NCI-H82 (cell line): ENCODE measurements around the gene ITM2C.

ENCODE experiments used
- DNase-seq: peaks from one replicate; lab custom pipeline; 2025; lab: John Stamatoyannopoulos, UW

ITM2C gene

GRCh38 chr2:230893338-230893737 is 28.6 kb downstream of the ITM2C start:
- DNase-seq, result no peak

GRCh38 chr2:230893841-230894781 is 29.4 kb downstream of the ITM2C start:
- DNase-seq, result no peak

GRCh38 chr2:230895536-230896345 is 31.0 kb downstream of the ITM2C start:
- no peak for DNase-seq

DNA sequence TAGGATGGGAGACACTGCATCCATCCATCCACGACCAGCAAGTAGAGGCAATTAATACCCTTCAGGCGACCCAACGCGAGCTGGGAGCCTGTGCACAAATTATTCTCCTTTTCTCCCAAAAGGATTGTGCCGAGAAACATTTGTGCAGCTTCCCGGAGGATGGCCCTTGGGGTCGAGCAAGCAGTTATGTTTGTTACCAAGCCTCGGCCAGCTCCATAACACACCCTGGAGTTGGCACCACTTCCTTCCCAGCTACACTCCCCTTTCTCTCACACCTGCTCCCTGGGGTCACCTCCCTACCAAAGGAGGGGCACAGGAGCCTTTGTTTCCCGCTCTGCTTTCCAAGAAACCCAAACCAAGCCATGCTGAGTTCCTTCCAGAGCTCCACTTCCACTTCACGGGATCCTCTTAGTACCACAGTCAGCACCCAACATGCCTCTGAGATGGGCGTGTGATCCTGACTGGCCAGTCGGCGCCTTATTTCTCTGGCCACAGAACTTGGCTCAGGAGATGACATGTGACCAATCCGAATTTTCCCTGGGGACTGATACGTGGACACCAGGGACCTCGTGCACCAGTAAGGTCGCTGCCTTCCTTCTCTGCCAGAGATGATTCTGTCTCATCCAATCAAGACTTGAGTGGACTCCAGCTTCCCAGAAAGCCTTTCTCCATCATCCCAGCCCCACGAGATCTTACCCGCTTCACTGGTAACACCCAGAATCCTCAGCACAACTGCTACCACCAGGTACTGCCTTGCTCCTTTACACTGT is 31.8 kb downstream of the ITM2C start:
- DNase-seq, result no peak

- DNase-seq, result no peak
These were observed 33.4 kb downstream of the ITM2C start for GRCh38 chr2:230898016-230898712.

- DNase-seq, result no peak
These were observed 34.0 kb downstream of the ITM2C start for GRCh38 chr2:230898713-230899091.

DNA sequence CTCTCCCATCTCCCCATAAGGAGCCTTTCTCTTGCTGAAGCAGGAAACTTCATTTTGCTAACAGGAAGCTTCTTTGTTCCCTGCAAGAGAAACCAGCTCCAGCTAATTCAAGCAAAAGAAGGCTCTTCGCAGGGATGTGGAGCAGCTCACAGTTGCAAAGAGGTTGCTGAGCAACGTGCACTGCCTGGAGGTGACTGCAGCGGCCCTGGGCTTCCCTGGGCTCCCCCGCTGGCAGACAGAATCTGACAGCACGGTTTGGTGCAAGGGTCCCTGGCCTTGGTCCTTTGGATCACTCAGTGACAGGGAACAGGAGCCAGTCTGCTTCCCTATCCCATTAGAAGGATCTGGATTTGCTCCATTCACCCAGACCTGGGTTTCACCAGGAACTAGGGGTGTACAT is 34.5 kb downstream of the ITM2C start:
- DNase-seq, result no peak

GRCh38 chr2:230899786-230900185 is 35.0 kb downstream of the ITM2C start:
- DNase-seq, result no peak

- no peak for DNase-seq
These were observed 35.7 kb downstream of the ITM2C start for GRCh38 chr2:230900336-230900995.

GRCh38 chr2:230901006-230901405 is 36.3 kb downstream of the ITM2C start:
- no peak for DNase-seq

- DNase-seq, result peak; percentile 74
These were observed 37.6 kb downstream of the ITM2C start for GRCh38 chr2:230902180-230902899.

DNA sequence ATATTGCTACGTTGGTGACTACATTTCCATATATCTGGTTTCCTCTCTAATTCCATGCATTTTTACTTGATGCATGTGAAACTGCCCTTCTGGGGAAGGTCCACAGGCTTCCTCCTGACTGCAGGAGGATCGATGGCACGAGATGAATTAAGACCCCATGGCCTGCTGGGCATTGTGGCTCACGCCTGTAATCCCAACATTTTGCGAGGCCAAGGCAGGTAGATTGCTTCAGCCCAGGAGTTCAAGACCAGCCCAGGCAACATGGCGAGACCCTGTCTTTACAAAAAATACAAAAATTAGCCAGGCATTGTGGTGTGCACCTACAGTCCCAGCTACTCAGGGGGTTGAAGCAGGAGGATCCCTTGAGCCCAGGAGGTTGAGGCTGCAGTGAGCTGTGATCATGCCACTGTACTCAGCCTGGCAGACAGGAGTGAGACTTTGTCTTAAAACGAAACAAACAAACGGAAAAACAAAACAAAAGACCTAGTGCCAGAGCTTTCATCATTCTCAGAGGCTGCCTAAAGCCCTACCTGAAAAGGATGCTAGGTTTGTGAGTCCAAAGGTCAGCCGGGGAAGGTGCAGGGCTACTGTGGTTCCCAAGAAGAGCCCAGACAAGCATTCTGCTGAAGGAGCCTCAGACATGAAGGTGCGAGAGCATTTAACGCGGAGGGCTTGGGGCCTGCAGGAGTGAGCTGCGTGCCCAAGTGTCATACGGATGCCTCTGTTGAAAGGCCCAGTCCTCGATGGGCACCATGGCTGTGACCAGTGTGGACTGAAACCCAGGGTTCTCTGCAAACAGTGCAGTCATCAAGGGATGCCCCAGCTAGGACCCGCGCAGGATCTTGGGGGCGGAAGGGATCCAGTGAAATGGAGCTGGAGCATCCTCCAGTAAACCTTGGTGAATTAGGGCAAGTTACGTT is 38.7 kb downstream of the ITM2C start:
- no peak for DNase-seq

DNA sequence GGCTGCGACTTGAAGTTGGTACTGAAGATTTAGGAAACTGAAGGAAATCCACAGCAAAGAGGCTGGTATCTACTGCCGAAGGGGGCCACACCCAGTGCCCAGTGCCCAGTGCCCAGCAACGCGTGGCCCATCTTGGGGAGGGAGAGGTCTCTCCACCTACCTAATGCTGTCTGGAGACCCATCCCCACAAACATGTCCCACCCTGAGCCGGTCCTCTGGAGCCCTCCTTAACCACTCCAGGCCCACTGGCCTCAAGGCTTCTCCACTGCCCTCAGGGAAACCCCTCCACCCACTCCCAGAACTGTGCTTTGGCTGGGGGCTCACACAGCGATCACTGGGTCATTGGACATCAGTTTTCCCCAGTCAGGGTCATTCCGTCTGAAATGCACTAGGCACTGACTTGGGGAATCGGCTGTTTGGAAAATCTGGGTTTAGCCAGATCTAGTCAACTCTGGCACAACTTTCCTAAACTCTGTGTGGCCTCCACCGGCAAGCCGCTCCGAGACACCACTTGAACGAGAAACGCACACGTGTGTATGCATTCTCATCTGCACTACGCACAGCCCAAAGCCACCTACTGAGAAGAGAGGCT is 40.2 kb downstream of the ITM2C start:
- no peak for DNase-seq

DNA sequence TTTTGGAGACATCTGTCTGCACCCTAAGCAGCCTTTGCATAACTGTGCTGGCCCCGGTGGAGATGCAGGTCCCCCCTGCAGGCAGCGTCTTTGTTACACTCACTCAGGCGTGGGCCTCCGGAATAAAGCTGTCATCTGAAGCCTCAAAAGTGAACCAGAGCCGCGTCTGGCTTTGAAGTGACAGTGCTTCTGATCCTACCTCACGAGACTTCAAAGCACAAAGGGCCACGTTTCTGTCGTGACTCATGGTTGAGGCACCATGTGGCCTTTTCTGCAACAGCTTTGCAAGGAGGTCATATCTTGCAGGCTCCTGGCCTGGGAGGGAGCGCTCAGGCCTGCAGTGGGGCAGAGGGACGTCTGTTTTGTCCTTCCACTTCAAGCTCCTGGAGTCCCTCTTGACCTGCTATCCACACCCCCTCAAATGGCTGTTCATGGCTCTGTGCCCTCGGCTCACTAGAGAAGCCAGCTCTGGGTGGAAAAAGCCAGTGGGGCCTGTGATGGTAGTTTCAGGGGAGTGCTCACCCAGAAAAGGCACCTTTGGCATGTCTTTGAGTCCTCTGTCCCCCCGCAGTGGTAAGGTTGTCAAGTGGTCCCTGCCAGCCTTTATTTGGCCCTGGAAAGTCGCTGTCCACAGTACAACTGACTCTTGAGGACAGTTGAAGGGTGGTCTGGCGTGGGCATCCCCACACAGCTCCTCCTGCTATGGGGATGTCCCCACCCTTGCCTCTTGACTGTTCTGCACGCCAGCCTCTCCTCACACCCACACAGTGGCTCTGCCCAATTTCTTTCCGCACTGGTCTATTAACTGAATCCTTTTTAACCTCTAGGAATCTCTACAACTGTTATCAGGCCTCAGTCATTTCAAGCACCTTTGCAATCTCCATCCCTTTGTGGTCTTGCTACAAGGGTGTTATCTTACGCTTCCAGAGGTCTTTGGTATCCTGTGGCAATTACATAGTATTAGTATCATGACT is 41.0 kb downstream of the ITM2C start:
- DNase-seq, result no peak

DNA sequence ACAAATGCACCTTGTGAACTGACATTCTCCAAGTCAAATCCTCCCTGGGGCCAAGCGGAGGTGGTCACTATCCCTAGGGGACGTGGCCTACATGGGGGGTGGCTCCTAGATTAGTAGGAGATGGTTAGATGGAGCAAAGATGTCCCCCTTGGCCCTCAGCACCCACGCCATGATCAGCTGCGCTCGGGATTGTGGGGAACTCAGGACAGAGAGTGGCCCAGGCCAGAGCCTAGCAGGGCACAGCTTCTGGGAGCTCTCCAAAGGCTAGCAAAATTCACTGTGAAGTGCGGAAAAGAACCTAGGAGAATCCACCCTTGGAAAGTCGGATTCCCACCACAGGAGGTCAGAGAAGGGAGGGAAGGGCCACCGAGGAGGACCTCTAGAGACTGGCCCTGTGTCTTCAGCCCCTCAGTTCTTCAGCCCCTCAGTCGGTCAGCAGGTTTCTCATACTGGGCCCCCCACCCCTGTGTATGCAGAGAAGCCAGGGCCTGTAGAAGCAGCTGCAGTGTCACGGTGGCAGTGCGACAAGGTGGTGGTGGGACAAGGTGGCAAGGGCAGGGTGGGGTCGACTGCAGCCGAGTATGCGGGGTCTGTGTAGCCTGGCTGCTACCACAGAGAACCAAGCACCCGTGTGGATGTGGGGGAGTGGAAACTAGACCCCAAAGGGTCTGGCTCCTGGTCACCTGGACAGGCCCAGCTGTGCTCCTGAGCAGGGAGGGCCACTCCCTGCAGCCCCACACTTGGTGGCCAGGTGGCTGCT is 41.9 kb downstream of the ITM2C start:
- DNase-seq, result no peak

- DNase-seq, result no peak
These were observed 42.8 kb downstream of the ITM2C start for GRCh38 chr2:230907361-230908091.
